Esophagus squamous epithelium (tissue), 4 donors: ENCODE data around the gene KIAA0319L.

Source experiments
- CTCF ChIP-seq, 6 experiments: fragments of 450-650 bp in 4 of 6; fragments of 200-600 bp in 2 of 6; sonication (generic) in 2 of 6; IDR thresholded peaks; one replicate each; pipeline ENCODE4 v1.5.1; 2016 to 2019; ENCODE audit warnings: antibody characterized with exemption in 6 of 6, mild to moderate bottlenecking in 4 of 6, moderate library complexity in 4 of 6
- POLR2A ChIP-seq, 4 donors: fragments of 450-650 bp; IDR thresholded peaks; one replicate each; pipeline ENCODE4 v1.6.1; 2017; ENCODE audit warnings: antibody characterized with exemption in 4 of 4, mild to moderate bottlenecking in 4 of 4, moderate library complexity in 3 of 4

DNA sequence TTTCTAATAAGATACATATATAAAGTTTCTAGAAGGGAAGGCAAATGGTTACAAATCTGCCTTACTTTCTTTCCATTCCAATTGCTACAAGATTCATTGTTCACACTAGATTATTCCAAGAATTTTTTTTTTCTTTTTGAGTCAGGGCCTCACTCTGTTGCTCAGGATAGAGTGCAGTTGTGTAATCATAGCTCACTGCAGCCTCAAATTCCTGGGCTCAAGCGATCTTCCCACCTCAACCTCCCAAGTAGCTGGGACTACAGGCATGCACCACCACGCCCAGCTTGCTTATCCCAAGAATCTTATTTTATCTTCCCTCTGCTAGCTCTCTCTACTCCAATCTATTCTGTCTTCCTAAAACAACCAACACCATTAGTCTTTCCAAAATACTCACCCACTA is 81.8 kb downstream of the KIAA0319L start:
- no peak for TF ChIP-seq CTCF (IDR thresholded peaks at IDR 0.05)
- TF ChIP-seq POLR2A (IDR thresholded peaks at IDR 0.05), result no peak
